HG03139 (cell line): ENCODE data around the gene FHIT.
"Not testable (repeated sequence)": the region's sequence is repeated elsewhere in the genome, so short reads cannot be mapped to it uniquely, and the experiment has no call there.

ENCODE experiments used
- ATAC-seq: cut with Tn5 transposase; IDR thresholded peaks from one replicate; pipeline ENCODE4 v1.9.1; 2021; ENCODE audit not compliant: unreplicated experiment

Gene FHIT

GRCh38 chr3:59820352-59820934 lies 1430.8 kb downstream of the FHIT start:
- ATAC-seq, result no peak

GRCh38 chr3:59818919-59819300 lies 1432.3 kb downstream of the FHIT start:
- no peak for ATAC-seq

- ATAC-seq, result no peak
Observed at GRCh38 chr3:59818033-59818918, 1433.0 kb downstream of the FHIT start.

GRCh38 chr3:59817511-59817910 lies 1433.7 kb downstream of the FHIT start:
- ATAC-seq, result no peak

- no peak for ATAC-seq
Observed at GRCh38 chr3:59816312-59816711, 1434.9 kb downstream of the FHIT start.

- ATAC-seq, result no peak
Observed at GRCh38 chr3:59813148-59813538, 1438.1 kb downstream of the FHIT start.

- ATAC-seq, result no peak
Observed at GRCh38 chr3:59812237-59813147, 1438.8 kb downstream of the FHIT start.

- no peak for ATAC-seq
Observed at GRCh38 chr3:59811160-59811559, 1440.1 kb downstream of the FHIT start.

GRCh38 chr3:59810606-59811005 lies 1440.6 kb downstream of the FHIT start:
- no peak for ATAC-seq

GRCh38 chr3:59809710-59810444 lies 1441.4 kb downstream of the FHIT start:
- ATAC-seq, result no peak

- no peak for ATAC-seq
Observed at GRCh38 chr3:59809016-59809415, 1442.2 kb downstream of the FHIT start.

GRCh38 chr3:59808446-59808845 lies 1442.8 kb downstream of the FHIT start:
- ATAC-seq, result no peak

- ATAC-seq, result no peak
Observed at GRCh38 chr3:59803268-59803667, 1448.0 kb downstream of the FHIT start.

- not testable (repeated sequence) for ATAC-seq
Observed at GRCh38 chr3:59802453-59802852, 1448.8 kb downstream of the FHIT start.

GRCh38 chr3:59802045-59802444 lies 1449.2 kb downstream of the FHIT start:
- ATAC-seq, result no peak

GRCh38 chr3:59800481-59800880 lies 1450.8 kb downstream of the FHIT start:
- ATAC-seq, result no peak

- no peak for ATAC-seq
Observed at GRCh38 chr3:59798372-59799086, 1452.7 kb downstream of the FHIT start.

- no peak for ATAC-seq
Observed at GRCh38 chr3:59797533-59797932, 1453.7 kb downstream of the FHIT start.

GRCh38 chr3:59796456-59796855 lies 1454.8 kb downstream of the FHIT start:
- no peak for ATAC-seq

- ATAC-seq, result no peak
Observed at GRCh38 chr3:59795756-59796155, 1455.5 kb downstream of the FHIT start.
